GM21367 (cell line): ENCODE results near the gene TBX5.

Experiments used
- ATAC-seq: cut with Tn5 transposase; IDR thresholded peaks from one replicate; pipeline ENCODE4 v1.9.1; 2021; ENCODE audit not compliant: unreplicated experiment

The TBX5 gene

GRCh38 chr12:114405519-114406271 lies at the start of gene TBX5:
Gene TBX5 (minus strand): TSS chr12:114406144. CDS start chr12:114403898, 2,246 bp downstream.
- ATAC-seq = no peak

DNA sequence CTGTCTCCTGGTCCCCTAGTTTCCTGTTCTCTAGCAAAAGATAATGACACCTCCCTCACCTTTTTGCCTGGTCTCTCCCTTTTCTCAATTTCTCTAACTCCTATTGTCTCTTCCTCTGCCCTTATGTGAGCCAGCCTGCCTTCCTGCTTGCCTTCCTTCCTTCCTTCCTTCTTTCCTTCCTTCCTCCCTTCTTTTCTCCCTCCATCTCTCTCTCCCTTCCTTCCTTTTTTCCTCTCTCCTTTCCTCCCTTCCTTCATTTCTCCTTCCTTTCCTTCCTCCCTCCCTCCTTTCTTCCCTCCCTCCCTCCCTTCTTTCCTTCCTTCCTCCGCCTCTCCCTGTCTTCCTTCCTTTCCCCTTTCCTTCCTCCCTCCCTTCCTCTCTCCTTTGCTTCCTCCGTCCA lies 45.7 kb upstream of the TBX5 start:
- ATAC-seq = no peak

DNA sequence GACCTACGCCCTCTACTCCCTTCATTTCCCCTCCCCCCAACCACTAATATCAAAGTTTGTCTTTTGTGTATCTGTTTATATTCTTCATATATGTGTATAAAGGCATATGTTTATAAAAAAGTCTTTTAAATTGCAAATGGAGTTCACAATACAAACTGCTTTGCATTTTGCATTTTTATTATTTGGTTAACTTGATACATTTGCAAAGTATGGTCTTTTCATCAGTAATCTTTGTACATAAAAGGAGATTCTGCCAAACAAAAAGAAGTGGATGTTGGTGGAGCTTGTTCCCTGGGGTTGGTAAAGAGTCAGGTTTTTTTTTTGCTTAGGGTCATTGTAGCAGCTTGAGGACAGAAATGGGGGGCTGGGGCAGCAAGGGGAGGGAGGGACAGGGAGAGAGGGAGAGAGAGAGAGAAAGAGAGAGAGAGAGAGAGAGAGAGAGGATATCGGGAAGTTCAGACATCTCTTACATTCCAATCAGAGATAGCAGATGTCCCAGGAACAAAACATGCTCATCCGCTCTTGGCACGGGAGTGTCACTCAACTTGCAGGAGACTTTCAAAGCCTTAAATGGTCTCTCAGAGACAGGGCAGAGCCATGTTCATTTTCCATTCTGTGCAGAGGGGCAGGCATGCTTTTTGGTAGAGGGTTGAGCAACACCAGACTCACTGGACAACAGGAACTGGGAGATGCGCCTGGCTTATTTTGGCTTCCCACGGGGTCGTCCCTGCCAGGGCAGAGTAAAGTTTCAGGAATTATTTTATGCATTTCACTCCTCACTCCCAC lies 44.8 kb upstream of the TBX5 start:
- ATAC-seq = no peak

GRCh38 chr12:114450019-114450418 lies 44.1 kb upstream of the TBX5 start:
- ATAC-seq = no peak

- ATAC-seq = no peak
Measured at GRCh38 chr12:114448618-114448933, 42.6 kb upstream of the TBX5 start.

DNA sequence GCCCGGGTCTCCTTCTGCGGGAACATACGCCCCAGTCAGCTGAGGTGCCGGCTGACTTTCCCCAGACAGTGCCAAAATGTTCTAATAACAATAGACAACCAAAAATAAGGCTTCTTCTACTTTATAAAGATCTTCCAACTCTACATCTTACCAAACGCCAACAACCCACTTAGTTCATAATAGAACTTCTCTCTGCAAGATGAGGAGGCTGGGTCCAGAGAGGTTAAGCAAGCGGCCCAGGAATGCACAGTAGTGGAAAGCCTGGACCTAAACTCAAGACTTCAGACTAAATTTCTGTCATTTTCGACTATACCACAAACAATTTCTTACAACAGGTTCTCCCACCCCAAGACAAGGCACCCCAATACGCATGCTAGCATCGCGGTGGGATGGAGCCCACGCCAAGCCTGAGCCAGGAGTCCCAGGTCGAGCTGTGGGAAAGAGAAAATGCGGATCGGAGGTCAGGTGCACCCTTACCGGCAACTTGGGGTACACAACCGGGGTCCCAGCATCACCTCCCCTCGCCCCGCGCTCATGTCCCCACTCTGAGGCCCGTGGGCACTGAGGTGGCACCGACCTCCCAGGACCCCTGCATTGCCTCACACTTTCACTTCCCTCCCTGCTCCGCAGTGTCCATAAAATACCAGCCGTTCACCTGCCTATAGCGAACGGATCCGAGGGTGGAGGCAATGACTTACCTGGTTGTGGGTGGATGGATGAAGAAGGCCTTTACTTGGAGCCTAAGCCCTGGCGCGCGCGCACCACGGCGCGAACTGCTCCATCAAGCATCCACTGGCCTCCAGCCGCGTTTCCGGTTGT lies 42.1 kb upstream of the TBX5 start:
- ATAC-seq = no peak

DNA sequence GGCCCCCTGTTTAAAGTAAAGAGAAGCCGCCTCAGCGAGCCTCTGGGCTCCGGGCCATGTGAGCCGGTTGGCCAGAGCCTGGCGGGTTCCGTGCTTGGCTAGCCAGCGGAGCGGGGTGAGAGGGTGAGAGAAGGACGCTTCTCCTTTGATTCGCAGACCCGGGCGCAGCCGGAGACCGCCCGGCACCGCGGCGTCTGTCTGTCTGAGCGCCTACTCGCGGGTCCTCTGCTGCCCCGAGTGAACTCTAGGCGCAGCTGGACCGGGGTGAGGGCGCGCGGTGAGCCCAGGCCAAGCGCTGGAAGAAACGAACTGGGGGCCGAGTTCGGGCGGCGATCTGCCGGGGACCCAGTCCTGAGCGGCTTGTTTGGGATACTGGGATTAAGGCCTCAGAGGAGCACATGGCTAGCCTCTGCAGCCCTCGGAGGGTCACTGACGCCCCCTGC lies 41.4 kb upstream of the TBX5 start:
- ATAC-seq = no peak

GRCh38 chr12:114445401-114446323 lies 39.7 kb upstream of the TBX5 start:
- ATAC-seq = no peak

DNA sequence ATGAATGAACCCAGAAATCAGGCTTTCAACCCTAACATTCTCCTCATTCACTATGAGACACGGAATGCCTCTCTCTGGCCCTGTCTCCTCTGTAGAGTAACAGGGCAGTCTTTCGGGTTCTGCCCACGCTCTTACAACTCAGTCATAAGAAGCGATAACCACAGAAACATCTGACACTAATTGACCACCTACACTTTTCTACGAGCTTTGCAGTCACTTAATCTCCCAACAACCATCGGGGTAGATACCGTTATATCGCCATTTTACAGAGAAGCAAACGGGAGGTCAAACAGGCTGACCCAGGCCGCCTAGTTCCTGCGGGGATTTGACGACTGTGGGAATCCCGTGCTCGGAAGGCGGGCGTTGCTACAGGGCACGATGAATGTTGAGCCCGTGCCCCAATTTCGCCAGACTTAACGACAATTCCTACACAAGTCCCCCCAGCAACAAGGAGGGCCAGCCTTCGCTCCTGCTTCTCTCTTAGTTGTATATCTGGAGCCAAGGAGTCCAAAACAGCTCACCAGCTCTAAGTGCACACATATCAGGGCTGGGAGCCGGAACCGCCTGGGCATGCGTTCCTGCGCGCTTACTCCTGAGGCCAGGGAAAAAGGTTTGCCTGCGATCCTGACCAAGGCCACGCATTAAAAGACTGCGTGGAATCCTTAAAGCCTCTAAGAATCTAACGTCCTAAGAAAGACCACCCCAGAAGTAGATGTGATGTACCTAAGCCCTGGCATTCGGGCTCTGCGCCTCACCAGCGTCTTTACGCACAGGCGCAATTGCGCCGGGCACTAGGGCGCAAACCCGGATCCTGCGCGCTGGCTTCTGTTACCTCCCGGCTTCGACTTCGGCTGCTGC lies 38.7 kb upstream of the TBX5 start:
- no peak for ATAC-seq

DNA sequence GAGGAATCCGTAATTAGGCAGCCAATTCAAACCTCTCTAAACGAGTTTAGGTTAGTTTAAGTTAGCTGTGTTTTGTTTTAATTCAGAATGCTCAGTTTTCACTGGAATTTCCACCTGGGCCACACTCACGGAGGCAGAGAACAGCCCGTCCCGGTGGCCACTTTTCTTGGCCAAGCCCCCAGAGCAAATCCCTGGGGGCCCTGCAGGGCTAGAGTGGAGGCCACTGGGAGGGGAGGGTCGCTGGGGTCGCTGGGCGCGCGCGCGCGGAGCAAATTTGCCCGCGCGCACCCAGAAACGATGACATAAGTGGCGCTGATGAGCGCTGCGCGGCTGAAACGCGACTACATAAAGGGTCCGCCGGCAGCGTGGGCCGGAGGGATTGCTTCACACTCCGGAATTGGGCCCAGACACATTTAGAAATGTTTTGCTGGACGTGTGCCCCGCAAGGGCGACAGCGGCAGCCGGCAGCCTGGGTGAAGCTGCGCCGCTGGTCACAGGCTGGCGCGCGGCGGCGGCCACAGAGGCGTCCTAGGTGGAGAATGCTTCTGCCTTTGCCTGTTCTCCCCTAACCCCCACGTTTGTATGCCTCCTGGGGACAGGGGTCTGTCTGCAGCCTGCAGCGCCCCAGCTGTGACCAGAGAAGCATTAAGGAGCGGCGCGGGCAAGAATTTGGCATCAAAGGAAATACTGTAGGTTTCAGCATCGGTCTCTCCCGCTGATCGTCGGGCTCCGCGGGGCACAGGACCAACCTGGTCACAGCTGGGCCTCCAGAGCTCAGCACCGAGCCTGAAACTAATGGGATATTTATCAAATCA lies 37.9 kb upstream of the TBX5 start:
- no peak for ATAC-seq

- ATAC-seq = no peak
Measured at GRCh38 chr12:114442578-114442977, 36.6 kb upstream of the TBX5 start.

GRCh38 chr12:114441545-114441944 lies 35.6 kb upstream of the TBX5 start:
- ATAC-seq = no peak

DNA sequence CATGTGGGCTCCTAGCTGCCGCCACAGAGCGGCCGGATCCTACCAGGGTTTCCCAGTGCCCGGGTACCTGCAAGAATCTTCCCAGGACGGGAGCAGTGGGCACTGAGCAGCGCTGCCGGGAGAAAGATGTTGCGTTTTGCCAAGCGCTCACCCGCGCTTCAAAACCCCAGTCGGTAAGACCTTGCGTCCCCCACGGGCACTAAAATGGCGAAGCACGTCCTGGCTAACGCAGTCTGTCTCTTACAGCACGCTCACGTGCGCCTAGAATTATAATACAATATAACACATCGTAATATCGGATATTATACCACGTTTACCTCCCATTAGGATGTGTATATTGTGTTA lies 35.1 kb upstream of the TBX5 start:
- ATAC-seq = no peak

- no peak for ATAC-seq
Measured at GRCh38 chr12:114440270-114441038, 34.5 kb upstream of the TBX5 start.

GRCh38 chr12:114439817-114440216 lies 33.9 kb upstream of the TBX5 start:
- ATAC-seq = no peak

DNA sequence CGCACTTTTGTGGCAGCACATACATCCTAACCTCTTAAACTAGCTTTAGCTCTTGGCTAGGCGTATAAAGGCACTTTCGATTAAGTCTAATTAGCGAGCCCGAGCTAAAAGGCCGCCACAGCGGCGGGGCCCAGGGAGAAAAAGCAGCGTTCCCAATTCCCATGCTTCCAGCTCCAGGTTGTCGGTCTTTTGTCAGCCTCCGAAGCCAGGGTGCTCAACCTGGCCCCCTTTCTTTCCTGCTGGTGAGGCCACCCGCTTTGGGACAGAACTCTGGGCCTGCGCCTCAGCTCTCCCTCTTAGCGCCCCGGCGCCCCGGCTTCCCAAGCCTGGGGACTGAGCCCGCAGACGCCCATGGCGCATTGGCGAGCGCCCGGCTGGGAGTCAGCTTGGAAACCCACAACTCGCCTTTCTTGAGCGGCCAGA lies 33.3 kb upstream of the TBX5 start:
- ATAC-seq = no peak

- no peak for ATAC-seq
Measured at GRCh38 chr12:114438635-114439256, 32.8 kb upstream of the TBX5 start.

DNA sequence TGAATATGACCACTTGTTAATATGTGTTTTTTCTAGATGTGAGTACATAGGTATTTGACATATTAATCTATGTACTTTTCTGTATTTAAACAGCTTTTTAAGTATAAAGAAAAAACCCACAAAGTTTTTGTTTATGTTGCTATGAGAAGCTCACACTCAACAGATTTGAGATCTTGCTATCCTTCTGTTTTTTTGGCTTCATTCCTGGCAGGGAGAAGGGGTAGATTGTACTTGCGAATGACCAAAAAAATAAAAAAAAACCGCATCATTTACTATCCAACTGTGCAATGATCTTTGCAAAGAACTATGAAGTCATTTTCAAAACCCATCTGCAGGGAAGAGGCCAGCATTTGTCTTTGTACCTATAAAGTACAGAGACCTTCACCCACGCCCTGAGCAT lies 28.4 kb upstream of the TBX5 start:
- ATAC-seq = no peak
